Stomach (tissue), 9 donors: ENCODE measurements around the gene ARHGEF39. TPM values are rescaled to one million over a fixed set of nuclear protein-coding genes. Genes with fewer than 3 reads are reported as not detected.
A peak's percentile ranks its signal among the peaks of the same experiment; 100 is the strongest.

Source experiments
- DNase-seq, 2 donors: peaks; one replicate each; pipeline versions ENCODE4 v3.0.0 to v3.0.0-alpha.2; 2013 to 2019
- H3K27ac ChIP-seq, 5 donors: fragments of 200-600 bp in 4 of 5; sonication (generic) in 4 of 5; one replicate each; pipeline ENCODE4 v1.5.1; 2013 to 2019; ENCODE audit warnings: mild to moderate bottlenecking in 1 of 5, moderate library complexity in 1 of 5
- H3K27me3 ChIP-seq, 3 donors: fragments of 200-600 bp; sonication (generic); one replicate each; pipeline ENCODE4 v1.5.1; 2017 to 2019; ENCODE audit warnings: mixed run types in 1 of 3
- H3K36me3 ChIP-seq, 4 donors: fragments of 200-600 bp; sonication (generic); 1 replicate in 3 of 4; 2 replicates in 1 of 4; pipeline ENCODE4 v1.5.1; 2016 to 2019
- H3K4me1 ChIP-seq, 4 donors: fragments of 200-600 bp; sonication (generic); one replicate each; pipeline ENCODE4 v1.5.1; 2016 to 2019
- H3K4me3 ChIP-seq, 4 donors: fragments of 200-600 bp; sonication (generic) in 3 of 4; one replicate each; pipeline ENCODE4 v1.5.1; 2016 to 2019; ENCODE audit warnings: mild to moderate bottlenecking in 1 of 4
- H3K9me3 ChIP-seq, 4 donors: fragments of 200-600 bp; sonication (generic); one replicate each; pipeline ENCODE4 v1.5.1; 2016 to 2019
- CTCF ChIP-seq, 7 experiments: fragments of 450-650 bp in 4 of 7; fragments of 200-600 bp in 3 of 7; sonication (generic) in 3 of 7; IDR thresholded peaks; one replicate each; pipeline ENCODE4 v1.5.1; 2016 to 2019; ENCODE audit warnings: antibody characterized with exemption in 7 of 7, control low read depth in 2 of 7, mild to moderate bottlenecking in 1 of 7
- EP300 ChIP-seq: sonication (generic); formaldehyde crosslinking; IDR thresholded peaks from one replicate; pipeline ENCODE4 v1.6.1; 2017; ENCODE audit warnings: antibody characterized with exemption
- POLR2A ChIP-seq, 4 donors: fragments of 450-650 bp; IDR thresholded peaks; one replicate each; pipeline ENCODE4 v1.6.1; 2016; ENCODE audit warnings: antibody characterized with exemption in 4 of 4, control low read depth in 2 of 4, mild to moderate bottlenecking in 1 of 4, moderate library complexity in 1 of 4
- POLR2AphosphoS5 ChIP-seq, 3 donors: sonication (generic); formaldehyde crosslinking; IDR thresholded peaks; one replicate each; pipeline ENCODE4 v1.6.1; 2016; ENCODE audit warnings: antibody characterized with exemption in 3 of 3
- WGBS, 5 donors: extraction: QIAGEN DNeasy Blood & Tissue Kit in 3 of 5; methylation state at CpG; one replicate each; pipeline versions ENCODE4 v1.1.5 to v1.1.7; 2013 to 2018; 5-methylcytosine and 5-hydroxymethylcytosine counted together
- intact Hi-C: fragments of 100-400 bp; cut with DNase I; formaldehyde crosslinking; loops from one replicate; pipeline ENCODE4 v1.15.1; 2023; ENCODE audit warnings: low total_unique reads
- polyA plus RNA-seq, 3 donors: library from polyadenylated mRNA; stranded (reverse); fragments of 200-250 nt; gene quantifications; one replicate each; pipeline ENCODE4 v1.2.3, GENCODE V29; 2013
- total RNA-seq, 5 donors: library from RNA; depleted of rRNA; stranded (reverse); fragments of >200 nt; gene quantifications; one replicate each; pipeline versions ENCODE4 v1.1.0 to v1.2.3, GENCODE V29; 2014 to 2016
- donor health status: healthy with polysubstance abuse.
- donor health status: Bipolar disorder and iron deficiency.
- donor health status: healthy.

The ARHGEF39 gene
- total and polyA plus RNA-seq, 8 donors: 1.8 to 58.3 (median 3.8) TPM

GRCh38 chr9:35653611-35654010 lies 11.4 kb downstream of the ARHGEF39 start:
- Histone ChIP-seq H3K27ac (no peak overlapping the region), H3K4me1 (peaks cover 17 to 50% (median 22%) of the 10 kb centered on the region in 4 donors), H3K27me3 (no peaks in the 10 kb centered on the region), H3K9me3 (no peaks in the 10 kb centered on the region), H3K4me3 (no peak overlapping the region), H3K36me3 (no peaks in the 10 kb centered on the region)
- WGBS, 5 donors: 93 to 100% (median 95%) methylated on average over 2 of the region's 2 CpGs
- DNase-seq: no peak
- TF ChIP-seq POLR2AphosphoS5 (IDR thresholded peaks at IDR 0.05) (no peak), EP300 (no peak), CTCF (IDR thresholded peaks at IDR 0.05) (no peak), POLR2A (IDR thresholded peaks at IDR 0.05) (no peak)
- intact Hi-C loops: no loop called here

GRCh38 chr9:35652829-35653209 lies 12.2 kb downstream of the ARHGEF39 start:
- Histone ChIP-seq H3K4me3 (no peak overlapping the region), H3K4me1 (peaks cover 17 to 54% (median 22%) of the 10 kb centered on the region in 4 donors), H3K27ac (peak overlapping the region in 4 of 5 donors; percentile 45 to 62 (median 58)), H3K27me3 (no peaks in the 10 kb centered on the region), H3K36me3 (no peaks in the 10 kb centered on the region), H3K9me3 (no peaks in the 10 kb centered on the region)
- intact Hi-C loops: no loop called here
- TF ChIP-seq EP300 (no peak), CTCF (IDR thresholded peaks at IDR 0.05) (no peak), POLR2AphosphoS5 (IDR thresholded peaks at IDR 0.05) (no peak), POLR2A (IDR thresholded peaks at IDR 0.05) (no peak)
- no peak for DNase-seq
- WGBS, 5 donors: 87 to 95% (median 93%) methylated on average over 8 of the region's 8 CpGs

- 58 to 74% (median 64%) methylated on average over 6 to 7 of the region's 7 CpGs for WGBS, 5 donors
- H3K4me1 ChIP-seq: peaks cover 16 to 56% (median 22%) of the 10 kb centered on the region in 4 donors
- peak in 1 of 2 donors; percentile 66 for DNase-seq
- no peaks in the 10 kb centered on the region for H3K27me3 ChIP-seq
- H3K36me3 ChIP-seq: no peaks in the 10 kb centered on the region
- no peaks in the 10 kb centered on the region for H3K9me3 ChIP-seq
- TF ChIP-seq POLR2AphosphoS5 (IDR thresholded peaks at IDR 0.05) (peak in 2 of 3 donors; percentile 18 to 48), EP300 (no peak)
- H3K4me3 ChIP-seq: no peak overlapping the region
- H3K27ac ChIP-seq: peak overlapping the region; percentile 45 to 78 (median 60)
- intact Hi-C loops: no loop called here
These were observed 12.8 kb downstream of the ARHGEF39 start for GRCh38 chr9:35651956-35652828.

GRCh38 chr9:35650341-35651158 lies 14.4 kb downstream of the ARHGEF39 start, which contains the start of gene SIT1:
Gene SIT1, minus strand, starts transcription at chr9:35650931. Its CDS starts 78 bp downstream, at chr9:35650853.
- WGBS, 5 donors: 63 to 78% (median 73%) methylated on average over 15 to 22 of the region's 22 CpGs
- intact Hi-C loops: no loop called here
- H3K27me3 ChIP-seq: no peaks in the 10 kb centered on the region

More at GRCh38 chr9:35650341-35651158, 14.4 kb downstream of the ARHGEF39 start, which contains the start of gene SIT1:
- peak in 1 of 2 donors; percentile 28 for DNase-seq
- Histone ChIP-seq H3K27ac (peak within 1 kb of the TSS; percentile 36 to 63 (median 56)), H3K4me3 (peak within 1 kb of the TSS; percentile 20 to 39 (median 27)), H3K36me3 (no peaks in the 10 kb centered on the region), H3K9me3 (no peaks in the 10 kb centered on the region), H3K4me1 (peaks cover 17 to 59% (median 24%) of the 10 kb centered on the region in 4 donors)
- TF ChIP-seq POLR2AphosphoS5 (IDR thresholded peaks at IDR 0.05): no peak
- no peak for TF ChIP-seq POLR2A (IDR thresholded peaks at IDR 0.05)
- no peak for TF ChIP-seq EP300
- TF ChIP-seq CTCF (IDR thresholded peaks at IDR 0.05): no peak
